ENCODE results near the gene PIKFYVE.

The PIKFYVE gene

DNA sequence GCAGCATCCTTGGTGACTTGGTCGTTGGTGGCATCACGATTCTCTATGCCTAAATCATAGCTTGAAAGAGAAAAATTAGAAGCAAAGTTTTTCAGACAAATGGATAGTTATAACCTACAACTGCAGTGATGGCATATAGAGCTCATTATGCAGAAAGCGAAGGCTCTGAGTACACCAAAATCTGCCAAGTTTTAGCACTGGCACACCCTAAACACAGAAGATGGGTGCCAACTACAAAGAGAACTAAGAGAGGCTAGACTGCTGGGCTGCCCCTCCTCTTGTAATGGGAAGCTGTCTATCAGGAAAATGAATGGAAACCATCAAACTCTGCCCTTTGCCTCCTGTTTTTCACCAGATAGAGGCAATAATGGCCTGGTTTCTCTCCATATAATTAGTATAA, 17.5 kb upstream of the PIKFYVE start (continued):
- TF ChIP-seq ZNF138 (tag by site-specific recombination; IDR thresholded peaks at IDR 0.05; ENCODE audit: borderline replicate concordance) (no peak), ZNF600 (tag by site-specific recombination; IDR thresholded peaks at IDR 0.05) (no peak)

- no peak overlapping the region for H3K4me3 ChIP-seq (ENCODE audit: low read depth, low read length)
- H3K36me3 ChIP-seq (ENCODE audit: control insufficient read depth in 2 of 2, insufficient read depth in 1 of 2, low read length in 2 of 2): peaks cover 29 to 76% of the 10 kb centered on the region in 2 experiments
- H3K4me1 ChIP-seq (ENCODE audit: control insufficient read depth, insufficient read depth, low read length): 0 out of 2 replicates have a peak, but pooled peaks cover 2% of the 10 kb centered on the region
- H3K9me3 ChIP-seq (ENCODE audit: control insufficient read depth, insufficient read depth, low read depth, low read length): no peaks in the 10 kb centered on the region
- TF ChIP-seq ZNF777 (tag by site-specific recombination; IDR thresholded peaks at IDR 0.05; ENCODE audit: borderline replicate concordance): no peak
- no peak for TF ChIP-seq ZNF423 (tag by site-specific recombination; IDR thresholded peaks at IDR 0.05)
- TF ChIP-seq, protein P1, sequence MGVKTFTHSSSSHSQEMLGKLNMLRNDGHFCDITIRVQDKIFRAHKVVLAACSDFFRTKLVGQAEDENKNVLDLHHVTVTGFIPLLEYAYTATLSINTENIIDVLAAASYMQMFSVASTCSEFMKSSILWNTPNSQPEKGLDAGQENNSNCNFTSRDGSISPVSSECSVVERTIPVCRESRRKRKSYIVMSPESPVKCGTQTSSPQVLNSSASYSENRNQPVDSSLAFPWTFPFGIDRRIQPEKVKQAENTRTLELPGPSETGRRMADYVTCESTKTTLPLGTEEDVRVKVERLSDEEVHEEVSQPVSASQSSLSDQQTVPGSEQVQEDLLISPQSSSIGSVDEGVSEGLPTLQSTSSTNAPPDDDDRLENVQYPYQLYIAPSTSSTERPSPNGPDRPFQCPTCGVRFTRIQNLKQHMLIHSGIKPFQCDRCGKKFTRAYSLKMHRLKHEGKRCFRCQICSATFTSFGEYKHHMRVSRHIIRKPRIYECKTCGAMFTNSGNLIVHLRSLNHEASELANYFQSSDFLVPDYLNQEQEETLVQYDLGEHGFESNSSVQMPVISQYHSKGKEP (tag by site-specific recombination; IDR thresholded peaks at IDR 0.05): no peak
- TF ChIP-seq ZNF266 (tag by site-specific recombination; IDR thresholded peaks at IDR 0.05; ENCODE audit: low read depth): no peak
- TF ChIP-seq ZFP3 (tag by site-specific recombination; IDR thresholded peaks at IDR 0.05; ENCODE audit: low read depth): no peak
- no peak for TF ChIP-seq ZFP69B (tag by site-specific recombination; IDR thresholded peaks at IDR 0.05)
- no peak for TF ChIP-seq ZNF654 (tag by site-specific recombination; IDR thresholded peaks at IDR 0.05; ENCODE audit: low read depth)
- no peak for TF ChIP-seq HOXA7 (CRISPR knock-in tag; IDR thresholded peaks at IDR 0.05; ENCODE audit: borderline replicate concordance)
- ChIA-PET POLR2A (no interaction called here), CTCF (interaction anchor here (0.9 kb wide), 1 partner anchor 10 kb away, joined by 3 read pairs; no protein-coding TSS in a partner anchor)
- no peak overlapping the region for H3K27ac ChIP-seq (ENCODE audit: extremely low read depth, low read depth, low read length)
Observed at GRCh38 chr2:208249296-208249695, 16.8 kb upstream of the PIKFYVE start.

DNA sequence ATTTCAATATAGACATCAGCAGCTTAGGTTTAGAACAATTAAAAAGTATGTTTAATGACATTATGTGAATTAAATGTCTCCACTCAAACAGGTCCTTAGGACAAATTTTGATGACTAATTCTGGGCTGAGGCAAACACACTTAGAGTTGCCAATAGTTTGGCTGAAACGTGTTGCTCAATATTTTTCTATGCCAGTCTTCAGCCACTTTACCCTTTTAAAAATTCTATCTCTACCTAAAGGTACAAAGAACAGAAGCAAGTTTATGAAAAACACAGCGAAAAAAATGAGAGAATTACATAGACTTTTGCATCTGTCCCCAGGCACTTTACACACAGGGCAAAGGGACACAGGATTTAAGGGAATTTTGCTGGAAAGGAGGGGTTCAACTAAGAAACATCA, 15.7 kb upstream of the PIKFYVE start:
- TF ChIP-seq, protein P2, sequence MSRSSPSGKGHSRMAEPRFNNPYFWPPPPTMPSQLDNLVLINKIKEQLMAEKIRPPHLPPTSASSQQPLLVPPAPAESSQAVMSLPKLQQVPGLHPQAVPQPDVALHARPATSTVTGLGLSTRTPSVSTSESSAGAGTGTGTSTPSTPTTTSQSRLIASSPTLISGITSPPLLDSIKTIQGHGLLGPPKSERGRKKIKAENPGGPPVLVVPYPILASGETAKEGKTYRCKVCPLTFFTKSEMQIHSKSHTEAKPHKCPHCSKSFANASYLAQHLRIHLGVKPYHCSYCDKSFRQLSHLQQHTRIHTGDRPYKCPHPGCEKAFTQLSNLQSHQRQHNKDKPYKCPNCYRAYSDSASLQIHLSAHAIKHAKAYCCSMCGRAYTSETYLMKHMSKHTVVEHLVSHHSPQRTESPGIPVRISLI (tag by site-specific recombination; IDR thresholded peaks at IDR 0.05): no peak
- TF ChIP-seq ZNF138 (tag by site-specific recombination; IDR thresholded peaks at IDR 0.05; ENCODE audit: borderline replicate concordance) (no peak), BCL11B (tag by site-specific recombination; IDR thresholded peaks at IDR 0.05; ENCODE audit: low read depth) (no peak), ZNF692 (tag by site-specific recombination; IDR thresholded peaks at IDR 0.05) (peak; percentile 45; the same call in 1 of the 2 replicates), ZIC2 (tag by site-specific recombination; IDR thresholded peaks at IDR 0.05) (no peak), KLF10 (tag by site-specific recombination; IDR thresholded peaks at IDR 0.05) (no peak), ZNF24 (tag by site-specific recombination; IDR thresholded peaks at IDR 0.05) (no peak), ZNF354C (tag by site-specific recombination; IDR thresholded peaks at IDR 0.05; ENCODE audit: borderline replicate concordance, low read depth) (no peak), SCRT2 (tag by site-specific recombination; IDR thresholded peaks at IDR 0.05) (peak; percentile 50)
- TF ChIP-seq, protein P3, sequence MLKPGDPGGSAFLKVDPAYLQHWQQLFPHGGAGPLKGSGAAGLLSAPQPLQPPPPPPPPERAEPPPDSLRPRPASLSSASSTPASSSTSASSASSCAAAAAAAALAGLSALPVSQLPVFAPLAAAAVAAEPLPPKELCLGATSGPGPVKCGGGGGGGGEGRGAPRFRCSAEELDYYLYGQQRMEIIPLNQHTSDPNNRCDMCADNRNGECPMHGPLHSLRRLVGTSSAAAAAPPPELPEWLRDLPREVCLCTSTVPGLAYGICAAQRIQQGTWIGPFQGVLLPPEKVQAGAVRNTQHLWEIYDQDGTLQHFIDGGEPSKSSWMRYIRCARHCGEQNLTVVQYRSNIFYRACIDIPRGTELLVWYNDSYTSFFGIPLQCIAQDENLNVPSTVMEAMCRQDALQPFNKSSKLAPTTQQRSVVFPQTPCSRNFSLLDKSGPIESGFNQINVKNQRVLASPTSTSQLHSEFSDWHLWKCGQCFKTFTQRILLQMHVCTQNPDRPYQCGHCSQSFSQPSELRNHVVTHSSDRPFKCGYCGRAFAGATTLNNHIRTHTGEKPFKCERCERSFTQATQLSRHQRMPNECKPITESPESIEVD (tag by site-specific recombination; IDR thresholded peaks at IDR 0.05): no peak
- Histone ChIP-seq H3K27ac (ENCODE audit: extremely low read depth, low read depth, low read length) (no peak overlapping the region), H3K36me3 (ENCODE audit: control insufficient read depth in 2 of 2, insufficient read depth in 1 of 2, low read length in 2 of 2) (peaks cover 24 to 66% of the 10 kb centered on the region in 2 experiments), H3K4me3 (ENCODE audit: low read depth, low read length) (no peak overlapping the region), H3K9me3 (ENCODE audit: control insufficient read depth, insufficient read depth, low read depth, low read length) (no peaks in the 10 kb centered on the region), H3K4me1 (ENCODE audit: control insufficient read depth, insufficient read depth, low read length) (0 out of 2 replicates have a peak, but pooled peaks cover 2% of the 10 kb centered on the region)
- POLR2A ChIA-PET: no interaction called here
- CTCF ChIA-PET: interaction anchor here (0.6 kb wide), 1 partner anchor 1469 kb away, joined by 3 read pairs; no protein-coding TSS in a partner anchor
